AG04449 (cell line): Measurements from ENCODE around the gene GRK1.
"Not testable (repeated sequence)": the region's sequence is repeated elsewhere in the genome, so short reads cannot be mapped to it uniquely, and the experiment has no call there.

Experiments
- CTCF ChIA-PET: fragments of 350-600 bp; formaldehyde crosslinking; extraction: SDS; loops from one replicate; lab custom pipeline; 2021; ENCODE audit warnings: antibody characterized with exemption; lab: Yijun Ruan, JAX
- POLR2A ChIA-PET: fragments of 400-600, 350-600 bp; formaldehyde crosslinking; extraction: SDS; loops from one replicate; lab custom pipeline; 2020; ENCODE audit warnings: antibody characterized with exemption, inconsistent platforms; lab: Yijun Ruan, JAX
- DNase-seq: peaks from one replicate; pipeline ENCODE4 v3.0.0-alpha.2; 2010; ENCODE audit warnings: low read depth, low spot score
- H3K4me3 ChIP-seq: 2 replicates; pipeline ENCODE4 v1.5.1; 2011; ENCODE audit warnings: low read depth, mild to moderate bottlenecking, control low read depth, low read length
- CTCF ChIP-seq: IDR thresholded peaks from one replicate; pipeline ENCODE4 v1.5.1; 2011; ENCODE audit warnings: mild to moderate bottlenecking, moderate library complexity, low read length, control low read depth, inconsistent platforms; ENCODE audit not compliant: insufficient read depth; ENCODE audit errors: missing control alignments

Gene GRK1

DNA sequence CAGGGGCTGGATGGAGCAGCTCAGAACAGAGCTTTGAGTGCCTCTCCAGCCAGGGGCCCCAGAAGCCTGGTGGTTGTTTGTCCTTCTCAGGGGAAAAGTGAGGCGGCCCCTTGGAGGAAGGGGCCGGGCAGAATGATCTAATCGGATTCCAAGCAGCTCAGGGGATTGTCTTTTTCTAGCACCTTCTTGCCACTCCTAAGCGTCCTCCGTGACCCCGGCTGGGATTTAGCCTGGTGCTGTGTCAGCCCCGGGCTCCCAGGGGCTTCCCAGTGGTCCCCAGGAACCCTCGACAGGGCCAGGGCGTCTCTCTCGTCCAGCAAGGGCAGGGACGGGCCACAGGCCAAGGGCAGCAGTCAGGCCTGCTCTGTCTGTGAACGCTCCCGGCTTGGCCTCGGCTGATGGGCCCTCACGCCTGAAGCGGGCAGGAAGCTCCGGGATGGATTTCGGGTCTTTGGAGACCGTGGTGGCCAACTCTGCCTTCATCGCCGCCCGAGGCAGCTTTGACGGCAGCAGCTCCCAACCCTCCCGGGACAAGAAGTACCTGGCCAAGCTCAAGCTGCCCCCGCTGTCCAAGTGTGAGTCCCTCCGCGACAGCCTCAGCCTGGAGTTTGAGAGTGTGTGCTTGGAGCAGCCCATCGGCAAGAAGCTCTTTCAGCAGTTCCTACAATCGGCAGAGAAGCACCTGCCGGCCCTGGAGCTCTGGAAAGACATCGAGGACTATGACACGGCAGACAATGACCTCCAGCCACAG, at the start of gene GRK1:
TSS of gene GRK1 (plus strand) at position 269 of the 751 bp plus-strand sequence. CDS start at position 437, 168 bp downstream.
- DNase-seq = no peak
- ChIA-PET CTCF (interaction anchor here (2.8 kb wide), 1 partner anchor 57 kb away, joined by 16 read pairs; no protein-coding TSS in a partner anchor), POLR2A (no interaction called here)
- H3K4me3 ChIP-seq = no peak within 1 kb of the TSS
- no peak for TF ChIP-seq CTCF

GRCh38 chr13:113617961-113618360, 49.1 kb upstream of the GRK1 start:
- CTCF ChIA-PET = no interaction called here
- POLR2A ChIA-PET = no interaction called here
- no peak for DNase-seq
- TF ChIP-seq CTCF = no peak
- no peak overlapping the region for H3K4me3 ChIP-seq

- DNase-seq = no peak
- TF ChIP-seq CTCF = no peak
- no peak overlapping the region for H3K4me3 ChIP-seq
- POLR2A ChIA-PET = no interaction called here
- CTCF ChIA-PET = no interaction called here
Measured at GRCh38 chr13:113618455-113618854, 48.6 kb upstream of the GRK1 start.

DNA sequence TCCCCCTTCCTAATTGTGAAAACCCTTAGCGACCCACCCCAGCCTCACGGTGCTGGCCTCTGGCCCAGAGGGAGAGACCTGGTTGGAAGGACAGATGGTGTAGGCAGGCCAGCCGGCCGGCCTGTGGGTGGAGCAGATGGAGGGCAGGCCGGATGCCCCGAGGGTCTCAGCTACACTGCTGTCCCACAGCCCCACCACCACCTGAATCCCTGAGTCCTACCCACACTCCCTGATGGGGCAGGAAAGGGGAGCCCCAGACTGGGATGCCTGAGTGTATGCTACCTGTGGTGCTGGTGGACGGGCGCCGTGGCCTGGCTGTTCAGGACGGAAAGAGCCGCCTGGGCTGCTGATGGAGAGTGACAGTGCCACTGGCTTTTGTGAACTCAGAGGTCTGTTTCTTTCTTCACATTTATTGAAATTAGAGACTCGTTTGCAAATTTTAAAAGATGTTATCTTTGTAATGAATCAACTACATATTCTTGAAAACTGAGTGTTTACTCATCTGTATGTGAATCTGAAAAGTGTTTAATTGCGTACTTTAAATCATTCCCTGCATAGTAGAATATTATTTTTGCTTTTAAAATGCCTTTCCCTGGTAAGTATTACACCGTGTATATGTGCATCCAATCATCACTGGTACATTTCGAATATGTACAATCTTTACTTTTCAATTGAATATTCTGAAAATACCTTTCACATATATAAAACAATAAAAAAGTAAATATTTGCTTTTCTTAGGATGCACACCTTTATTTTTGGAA, 46.8 kb upstream of the GRK1 start:
- DNase-seq = no peak
- H3K4me3 ChIP-seq = no peak overlapping the region
- ChIA-PET CTCF (no interaction called here), POLR2A (no interaction called here)
- TF ChIP-seq CTCF = no peak

- CTCF ChIA-PET = interaction anchor here (1.1 kb wide), 1 partner anchor 9 kb away, joined by 3 read pairs; no protein-coding TSS in a partner anchor
- DNase-seq = no peak
- no peak overlapping the region for H3K4me3 ChIP-seq
- POLR2A ChIA-PET = no interaction called here
- TF ChIP-seq CTCF = no peak
Measured at GRCh38 chr13:113621046-113621445, 46.0 kb upstream of the GRK1 start.

DNA sequence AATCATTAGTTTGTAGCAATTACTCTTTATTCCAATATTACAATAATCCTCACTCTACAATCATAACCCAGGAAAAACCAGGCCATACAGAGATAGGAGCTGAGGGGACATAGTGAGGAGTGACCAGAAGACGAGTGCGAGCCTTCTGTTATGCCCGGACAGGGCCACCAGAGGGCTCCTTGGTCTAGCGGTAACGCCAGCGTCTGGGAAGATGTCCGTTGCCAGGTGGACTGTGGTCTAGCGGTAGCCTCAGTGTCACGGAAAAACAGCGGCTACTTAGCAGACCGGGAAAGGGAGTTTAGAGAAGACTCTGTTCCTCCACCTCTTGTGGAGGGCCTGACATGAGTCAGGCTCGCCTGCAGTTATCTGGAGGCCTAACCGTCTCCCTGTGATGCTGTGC, 45.5 kb upstream of the GRK1 start:
- DNase-seq, POLR2A ChIA-PET, H3K4me3 ChIP-seq: not testable (repeated sequence)
- CTCF ChIA-PET = interaction anchor here (1.1 kb wide), 1 partner anchor 9 kb away, joined by 3 read pairs; no protein-coding TSS in a partner anchor
- peak; percentile 32 for TF ChIP-seq CTCF

GRCh38 chr13:113621986-113622550, 45.0 kb upstream of the GRK1 start:
- POLR2A ChIA-PET, H3K4me3 ChIP-seq, DNase-seq: not testable (repeated sequence)
- CTCF ChIA-PET = interaction anchor here (1.1 kb wide), 1 partner anchor 10 kb away, joined by 3 read pairs; no protein-coding TSS in a partner anchor
